Gastrocnemius medialis (tissue), 4 donors: ENCODE data around the gene KRT7.

ENCODE experiments used
- POLR2A ChIP-seq, 2 donors: fragments of 450-650 bp; IDR thresholded peaks; one replicate each; pipeline ENCODE4 v1.6.1; 2017; ENCODE audit warnings: antibody characterized with exemption in 2 of 2, mild to moderate bottlenecking in 2 of 2, moderate library complexity in 2 of 2
- TF ChIP-seq, protein P1 (sequence below), 5 experiments: fragments of 450-650 bp in 3 of 5; fragments of 200-600 bp in 2 of 5; sonication (generic) in 2 of 5; IDR thresholded peaks in 4 of 5; conservative IDR thresholded peaks in 1 of 5; 1 replicate in 4 of 5; 2 replicates in 1 of 5; pipeline ENCODE4 v1.5.1; 2016 to 2019; ENCODE audit warnings: antibody characterized with exemption in 5 of 5, mild to moderate bottlenecking in 3 of 5, moderate library complexity in 3 of 5

DNA sequence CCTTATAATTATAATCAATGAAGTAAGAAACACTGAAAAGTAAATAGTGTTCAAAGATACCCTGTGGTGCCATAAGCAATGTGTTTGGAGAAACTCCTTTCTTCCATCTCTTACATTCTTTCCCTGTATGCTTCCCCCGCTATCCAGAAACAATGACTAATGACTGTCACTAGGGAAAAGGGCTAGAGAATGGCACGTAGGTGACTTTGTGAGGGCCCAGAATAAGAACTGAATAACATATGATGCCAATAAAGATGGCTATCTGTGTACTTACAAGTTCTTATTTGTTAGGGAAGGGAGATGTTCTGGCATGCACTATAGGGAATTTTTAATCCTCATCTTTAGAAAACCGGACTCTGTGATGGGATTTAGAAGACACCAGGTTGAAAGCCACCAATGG lies 4.7 kb upstream of the KRT7 start:
- TF ChIP-seq, protein P1, sequence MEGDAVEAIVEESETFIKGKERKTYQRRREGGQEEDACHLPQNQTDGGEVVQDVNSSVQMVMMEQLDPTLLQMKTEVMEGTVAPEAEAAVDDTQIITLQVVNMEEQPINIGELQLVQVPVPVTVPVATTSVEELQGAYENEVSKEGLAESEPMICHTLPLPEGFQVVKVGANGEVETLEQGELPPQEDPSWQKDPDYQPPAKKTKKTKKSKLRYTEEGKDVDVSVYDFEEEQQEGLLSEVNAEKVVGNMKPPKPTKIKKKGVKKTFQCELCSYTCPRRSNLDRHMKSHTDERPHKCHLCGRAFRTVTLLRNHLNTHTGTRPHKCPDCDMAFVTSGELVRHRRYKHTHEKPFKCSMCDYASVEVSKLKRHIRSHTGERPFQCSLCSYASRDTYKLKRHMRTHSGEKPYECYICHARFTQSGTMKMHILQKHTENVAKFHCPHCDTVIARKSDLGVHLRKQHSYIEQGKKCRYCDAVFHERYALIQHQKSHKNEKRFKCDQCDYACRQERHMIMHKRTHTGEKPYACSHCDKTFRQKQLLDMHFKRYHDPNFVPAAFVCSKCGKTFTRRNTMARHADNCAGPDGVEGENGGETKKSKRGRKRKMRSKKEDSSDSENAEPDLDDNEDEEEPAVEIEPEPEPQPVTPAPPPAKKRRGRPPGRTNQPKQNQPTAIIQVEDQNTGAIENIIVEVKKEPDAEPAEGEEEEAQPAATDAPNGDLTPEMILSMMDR (IDR thresholded peaks at IDR 0.05 in 4 of 5, conservative IDR thresholded peaks at IDR 0.05 in 1 of 5) = no peak
- no peak for TF ChIP-seq POLR2A (IDR thresholded peaks at IDR 0.05)
